Measurements from ENCODE around the gene KDM4B. TPM values are rescaled to one million over a fixed set of nuclear protein-coding genes. Genes with fewer than 3 reads are reported as not detected.

The KDM4B gene
- total and polyA plus RNA-seq, 10 of the 15 experiments (the other 5 are each of a cell fraction or from before 2014, with no cell fraction given): 0.47 to 49.6 (median 16.2) TPM

DNA sequence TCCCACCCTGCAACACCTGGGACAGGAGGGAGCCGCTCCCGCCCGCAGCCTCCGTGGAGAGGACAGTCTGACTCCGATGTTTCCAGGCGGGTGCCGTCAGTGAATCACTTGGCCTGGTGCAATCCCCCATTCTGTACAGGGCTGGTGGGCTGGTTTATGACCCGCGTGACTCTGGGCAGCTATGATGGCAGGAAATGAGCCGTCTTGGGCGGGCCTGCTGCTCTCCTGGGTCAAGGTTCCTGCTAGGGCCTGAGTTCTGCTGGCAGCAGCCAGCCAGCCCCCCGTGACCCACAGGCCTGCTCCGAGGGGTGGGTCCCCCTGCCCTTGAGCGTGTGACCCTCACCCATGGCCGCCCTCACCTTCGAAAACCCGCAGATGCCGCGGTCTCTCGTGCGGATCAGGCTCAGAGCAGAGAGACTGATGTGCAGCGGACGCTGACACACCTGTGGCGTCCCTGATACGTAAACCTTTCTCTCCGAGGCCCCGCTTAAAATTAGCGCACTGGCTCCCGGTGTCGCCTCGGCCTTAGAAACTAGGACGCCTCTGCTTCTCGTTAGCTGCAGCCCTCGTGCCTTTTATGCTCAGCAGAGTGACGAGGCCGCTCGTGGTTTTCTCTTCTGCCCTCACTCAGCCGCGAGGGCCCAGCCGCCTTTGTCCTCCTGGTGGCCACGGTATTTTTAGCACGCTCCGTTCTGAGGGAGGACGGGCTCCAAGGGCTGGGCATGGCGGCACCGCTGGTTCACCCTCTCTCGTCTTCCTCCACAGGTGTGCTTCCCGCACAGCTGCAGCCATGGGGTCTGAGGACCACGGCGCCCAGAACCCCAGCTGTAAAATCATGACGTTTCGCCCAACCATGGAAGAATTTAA lies 63.4 kb downstream of the KDM4B start:
- ATAC-seq (no peak), DNase-seq (ENCODE audit: low read depth, low spot score) (no peak), FAIRE-seq (no peak)
- ChIA-PET RAD21 (ENCODE audit: unreplicated experiment) (interaction anchor here (0.6 to 2.7 kb wide), 12 partner anchors 42 to 223 kb away, joined by 3 to 35 read pairs (median 4); partner anchors contain the start of gene KDM4B), CTCF (interaction anchor here (0.8 to 5.9 kb wide), 20 partner anchors 15 to 362 kb away, joined by 3 to 72 read pairs (median 6); partner anchors contain the start of gene KDM4B), SMC1A (ENCODE audit: uncharacterized antibody, unreplicated experiment) (interaction anchor here (0.6 to 1.7 kb wide), 9 partner anchors 9 to 320 kb away, joined by 3 to 15 read pairs (median 3); no protein-coding TSS in a partner anchor), POLR2A (no interaction called here)
- 80% methylated on average over 51 of the region's 52 CpGs for WGBS (ENCODE audit: insufficient coverage, insufficient replicate concordance, low lambda C conversion rate, missing lambda C conversion rate)
- H3K36me3 ChIP-seq (ENCODE audit: control insufficient read depth in 2 of 2, insufficient read depth in 2 of 2, low read length in 1 of 2): peaks cover 11 to 12% of the 10 kb centered on the region in 2 experiments; a peak in 3 of 4 replicates
- H3K4me2 ChIP-seq (ENCODE audit: control insufficient read depth, insufficient read depth): no peak overlapping the region
- peaks cover 18% of the 10 kb centered on the region for H3K79me2 ChIP-seq (ENCODE audit: control insufficient read depth, insufficient read depth, low read length)
- no peak overlapping the region for H3K4me3 ChIP-seq
- no peak overlapping the region for H3K9ac ChIP-seq (ENCODE audit: control insufficient read depth, insufficient read depth, low read length)
- no peaks in the 10 kb centered on the region for H3K27me3 ChIP-seq (replicated peaks in 1 of 2; ENCODE audit: control insufficient read depth in 2 of 2, insufficient read depth in 2 of 2, low read length in 1 of 2)
- TF ChIP-seq, protein P1, sequence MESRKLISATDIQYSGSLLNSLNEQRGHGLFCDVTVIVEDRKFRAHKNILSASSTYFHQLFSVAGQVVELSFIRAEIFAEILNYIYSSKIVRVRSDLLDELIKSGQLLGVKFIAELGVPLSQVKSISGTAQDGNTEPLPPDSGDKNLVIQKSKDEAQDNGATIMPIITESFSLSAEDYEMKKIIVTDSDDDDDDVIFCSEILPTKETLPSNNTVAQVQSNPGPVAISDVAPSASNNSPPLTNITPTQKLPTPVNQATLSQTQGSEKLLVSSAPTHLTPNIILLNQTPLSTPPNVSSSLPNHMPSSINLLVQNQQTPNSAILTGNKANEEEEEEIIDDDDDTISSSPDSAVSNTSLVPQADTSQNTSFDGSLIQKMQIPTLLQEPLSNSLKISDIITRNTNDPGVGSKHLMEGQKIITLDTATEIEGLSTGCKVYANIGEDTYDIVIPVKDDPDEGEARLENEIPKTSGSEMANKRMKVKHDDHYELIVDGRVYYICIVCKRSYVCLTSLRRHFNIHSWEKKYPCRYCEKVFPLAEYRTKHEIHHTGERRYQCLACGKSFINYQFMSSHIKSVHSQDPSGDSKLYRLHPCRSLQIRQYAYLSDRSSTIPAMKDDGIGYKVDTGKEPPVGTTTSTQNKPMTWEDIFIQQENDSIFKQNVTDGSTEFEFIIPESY (IDR thresholded peaks at IDR 0.05): 0 out of 2 replicates have a peak, but pooled peaks have one; percentile 37
- no peak for TF ChIP-seq SRF (IDR thresholded peaks at IDR 0.05; ENCODE audit: low read depth in 2 of 2, low read length in 2 of 2)
- no peak for TF ChIP-seq POLR2AphosphoS2 (IDR thresholded peaks at IDR 0.05; ENCODE audit: low read depth, low read length)
- TF ChIP-seq, protein P2, sequence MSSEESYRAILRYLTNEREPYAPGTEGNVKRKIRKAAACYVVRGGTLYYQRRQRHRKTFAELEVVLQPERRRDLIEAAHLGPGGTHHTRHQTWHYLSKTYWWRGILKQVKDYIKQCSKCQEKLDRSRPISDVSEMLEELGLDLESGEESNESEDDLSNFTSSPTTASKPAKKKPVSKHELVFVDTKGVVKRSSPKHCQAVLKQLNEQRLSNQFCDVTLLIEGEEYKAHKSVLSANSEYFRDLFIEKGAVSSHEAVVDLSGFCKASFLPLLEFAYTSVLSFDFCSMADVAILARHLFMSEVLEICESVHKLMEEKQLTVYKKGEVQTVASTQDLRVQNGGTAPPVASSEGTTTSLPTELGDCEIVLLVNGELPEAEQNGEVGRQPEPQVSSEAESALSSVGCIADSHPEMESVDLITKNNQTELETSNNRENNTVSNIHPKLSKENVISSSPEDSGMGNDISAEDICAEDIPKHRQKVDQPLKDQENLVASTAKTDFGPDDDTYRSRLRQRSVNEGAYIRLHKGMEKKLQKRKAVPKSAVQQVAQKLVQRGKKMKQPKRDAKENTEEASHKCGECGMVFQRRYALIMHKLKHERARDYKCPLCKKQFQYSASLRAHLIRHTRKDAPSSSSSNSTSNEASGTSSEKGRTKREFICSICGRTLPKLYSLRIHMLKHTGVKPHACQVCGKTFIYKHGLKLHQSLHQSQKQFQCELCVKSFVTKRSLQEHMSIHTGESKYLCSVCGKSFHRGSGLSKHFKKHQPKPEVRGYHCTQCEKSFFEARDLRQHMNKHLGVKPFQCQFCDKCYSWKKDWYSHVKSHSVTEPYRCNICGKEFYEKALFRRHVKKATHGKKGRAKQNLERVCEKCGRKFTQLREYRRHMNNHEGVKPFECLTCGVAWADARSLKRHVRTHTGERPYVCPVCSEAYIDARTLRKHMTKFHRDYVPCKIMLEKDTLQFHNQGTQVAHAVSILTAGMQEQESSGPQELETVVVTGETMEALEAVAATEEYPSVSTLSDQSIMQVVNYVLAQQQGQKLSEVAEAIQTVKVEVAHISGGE (CRISPR knock-in tag; IDR thresholded peaks at IDR 0.05): no peak
- no peak for TF ChIP-seq JUNB (IDR thresholded peaks at IDR 0.05)
- TF ChIP-seq RB1 (IDR thresholded peaks at IDR 0.05; ENCODE audit: borderline replicate concordance): no peak
- TF ChIP-seq KLF5 (IDR thresholded peaks at IDR 0.05; ENCODE audit: partially characterized antibody): no peak
- H3K4me1 ChIP-seq (ENCODE audit: control insufficient read depth, insufficient read depth, low read length): peaks cover 7% of the 10 kb centered on the region
- no peaks in the 10 kb centered on the region for H3K9me3 ChIP-seq (replicated peaks; ENCODE audit: control insufficient read depth, insufficient read depth, low read length)
- BruUV-seq (replicated peaks): no TSS peak
- H4K20me1 ChIP-seq (ENCODE audit: control insufficient read depth, insufficient read depth): peaks cover 3% of the 10 kb centered on the region
- intact Hi-C loops (cut with micrococcal nuclease; ENCODE audit: unreplicated experiment) (loop anchor here (5.0 kb wide), 1 partner anchor 300 kb away; no protein-coding TSS in a partner anchor), in situ Hi-C loops (cut with MboI) (loop anchor here (5.0 kb wide), 2 partner anchors 160 to 225 kb away; no protein-coding TSS in a partner anchor)
- H3K27ac ChIP-seq (ENCODE audit: control insufficient read depth, insufficient read depth): no peak overlapping the region
- H2AFZ ChIP-seq (ENCODE audit: control insufficient read depth, low read depth, low read length): no peak overlapping the region

Data from GM12878 (cell line).